OCI-LY7 (cell line): ENCODE measurements around the gene ROBO3.

Experiments used
- CTCF ChIP-seq: fragments of 200-600 bp; sonication (generic); conservative IDR thresholded peaks from 2 replicates; pipeline ENCODE4 v1.5.1; 2014; ENCODE audit warnings: mild to moderate bottlenecking, antibody characterized with exemption, low read length, moderate library complexity, mixed read lengths
- EZH2phosphoT487 ChIP-seq: fragments of 200-600 bp; sonication (generic); IDR thresholded peaks from 2 replicates; pipeline ENCODE4 v1.6.1; 2018; ENCODE audit warnings: low read depth, borderline replicate concordance, mild to moderate bottlenecking, mixed run types, antibody characterized with exemption, low read length, moderate library complexity, mixed read lengths

GRCh38 chr11:124918950-124919349, 53.7 kb downstream of the ROBO3 start, which contains the start of gene HEPN1:
- TF ChIP-seq CTCF (no peak), EZH2phosphoT487 (no peak)
